H1 (cell line): Measurements from ENCODE around the gene TOM1L2. TPM values are rescaled to one million over a fixed set of nuclear protein-coding genes. Genes with fewer than 3 reads are reported as not detected.

ENCODE experiments used
- ASH2L ChIP-seq: fragments of 200-600, 300-600 bp; sonication (generic); IDR thresholded peaks from one replicate; pipeline ENCODE4 v1.7.1; 2017; ENCODE audit warnings: low read length
- POLR2A ChIP-seq, 2 experiments: IDR thresholded peaks; 1 replicate in 1 of 2; 2 replicates in 1 of 2; pipeline ENCODE4 v1.6.1; 2011; ENCODE audit warnings: low read depth in 2 of 2, low read length in 2 of 2, mild to moderate bottlenecking in 2 of 2; ENCODE audit errors: control extremely low read depth in 1 of 2
- RAD21 ChIP-seq, 2 experiments: IDR thresholded peaks in 1 of 2; conservative IDR thresholded peaks in 1 of 2; 2 replicates each; pipeline ENCODE4 v1.6.1; 2011; ENCODE audit warnings: low read depth in 2 of 2, low read length in 2 of 2, improper control_type of control experiment in 1 of 2, inconsistent platforms in 1 of 2, mild to moderate bottlenecking in 1 of 2, moderate library complexity in 1 of 2
- RXRA ChIP-seq: IDR thresholded peaks from 2 replicates; pipeline ENCODE4 v1.6.1; 2011; ENCODE audit warnings: low read depth, mild to moderate bottlenecking, low read length, moderate library complexity; ENCODE audit not compliant: insufficient read depth
- SP1 ChIP-seq: IDR thresholded peaks from 2 replicates; pipeline ENCODE4 v1.6.1; 2011; ENCODE audit warnings: low read depth, low read length
- polyA plus RNA-seq, 7 experiments: library from polyadenylated mRNA; depleted of rRNA in 3 of 7; stranded (reverse) in 5 of 7; unstranded in 2 of 7; fragments of >200 nt in 5 of 7; fragments of 200-250 nt in 2 of 7; gene quantifications; 1 replicate in 5 of 7; 2 replicates in 1 of 7; 4 replicates in 1 of 7; pipeline versions ENCODE4 v1.2.1 to v1.2.3, GENCODE V29; 2011 to 2013; ENCODE audit warnings: missing spikeins in 2 of 7, mixed read lengths in 2 of 7
- total RNA-seq: library from RNA; stranded (reverse); fragmentation: NEBNext Ultra II Directional; extraction: Animal tissue kit (Norgen Biotek cat#: 25700); gene quantifications from 2 replicates; pipeline ENCODE4 v1.2.1, GENCODE V29; 2021

TOM1L2 gene
- total and polyA plus RNA-seq, 2 of the 8 experiments (the other 6 are each of a cell fraction or from before 2014, with no cell fraction given): 2.0 to 3.4 TPM

DNA sequence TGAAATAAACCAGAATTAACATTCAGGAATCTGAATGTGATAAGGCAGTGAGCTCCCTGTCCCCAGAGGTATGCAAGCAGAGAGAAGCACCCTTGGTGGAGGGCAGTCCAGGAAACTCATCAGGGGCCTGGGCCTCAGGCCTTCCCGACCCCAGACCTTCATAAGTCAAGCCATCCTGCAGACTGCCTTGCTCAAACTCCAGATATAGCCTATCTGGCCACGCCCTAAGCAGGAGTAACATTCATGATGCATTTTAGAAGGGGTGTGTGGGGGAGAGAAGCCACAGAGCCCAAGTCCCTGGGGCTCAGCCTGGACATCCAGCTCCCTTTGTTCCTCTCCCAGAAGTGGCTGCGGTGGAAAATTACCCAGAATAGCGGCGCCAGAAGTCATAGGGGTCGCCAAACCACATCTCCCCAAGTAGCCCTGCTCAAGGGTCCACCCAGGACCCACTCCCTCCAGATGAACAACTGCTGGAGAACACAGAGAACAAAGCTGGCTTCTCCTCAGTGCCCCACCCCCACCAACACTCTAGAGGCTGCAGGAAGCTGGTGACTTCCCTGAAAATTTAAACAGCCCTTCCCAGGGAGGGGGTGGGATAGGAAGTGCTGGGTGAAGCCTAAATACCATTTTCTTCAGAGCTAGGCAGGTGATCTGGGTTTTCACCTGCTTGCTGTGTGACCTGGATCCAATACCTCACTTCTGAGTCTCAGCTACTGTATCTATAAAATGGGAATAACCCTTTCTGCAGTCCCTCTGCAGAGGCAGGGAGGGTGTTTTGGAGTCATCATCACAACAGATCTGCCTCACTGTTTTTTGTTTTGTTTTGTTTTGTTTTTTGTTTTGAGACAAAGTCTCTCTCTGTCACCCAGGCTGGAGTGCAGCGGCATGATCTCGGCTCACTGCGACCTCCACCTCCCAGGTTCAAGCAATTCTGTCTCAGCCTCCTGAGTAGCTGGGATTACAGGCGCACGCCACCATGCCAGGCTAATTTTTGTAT is 133.9 kb downstream of the TOM1L2 start (continued):
- TF ChIP-seq RXRA (no peak), ASH2L (peak; percentile 91), SP1 (peak; percentile 55), RAD21 (IDR thresholded peaks at IDR 0.05 in 1 of 2, conservative IDR thresholded peaks at IDR 0.05 in 1 of 2; ENCODE audit: low read depth in 2 of 2, low read length in 2 of 2) (no peak), POLR2A (IDR thresholded peaks at IDR 0.05; ENCODE audit: control extremely low read depth in 1 of 2, low read depth in 2 of 2, low read length in 2 of 2) (peak in 1 of 2 experiments; percentile 85; a peak in 1 of 3 replicates)
